Pons (tissue), 1 donor: ENCODE data around the gene DPPA2.

Source experiments
- DNase-seq: peaks from one replicate; pipeline ENCODE4 v3.0.0-alpha.2; 2016; ENCODE audit warnings: low spot score

Gene DPPA2

GRCh38 chr3:109325109-109325508, 8.8 kb upstream of the DPPA2 start:
- DNase-seq: no peak

GRCh38 chr3:109313061-109313460, 3.3 kb downstream of the DPPA2 start:
- no peak for DNase-seq

GRCh38 chr3:109297496-109297895, 18.8 kb downstream of the DPPA2 start:
- DNase-seq: no peak

- no peak for DNase-seq
These were observed 32.2 kb downstream of the DPPA2 start for GRCh38 chr3:109284071-109284470.

- no peak for DNase-seq
These were observed 37.8 kb downstream of the DPPA2 start for GRCh38 chr3:109278546-109278945.

GRCh38 chr3:109278141-109278540, 38.2 kb downstream of the DPPA2 start:
- no peak for DNase-seq

GRCh38 chr3:109275702-109276293, 40.5 kb downstream of the DPPA2 start:
- peak; percentile 12 for DNase-seq

- DNase-seq: no peak
These were observed 45.5 kb downstream of the DPPA2 start for GRCh38 chr3:109270779-109271178.

- DNase-seq: no peak
These were observed 46.6 kb downstream of the DPPA2 start for GRCh38 chr3:109269577-109270275.

GRCh38 chr3:109268181-109268580, 48.1 kb downstream of the DPPA2 start:
- no peak for DNase-seq

GRCh38 chr3:109265295-109265694, 51.0 kb downstream of the DPPA2 start:
- DNase-seq: no peak

- no peak for DNase-seq
These were observed 59.0 kb downstream of the DPPA2 start for GRCh38 chr3:109257269-109257668.

- no peak for DNase-seq
These were observed 61.5 kb downstream of the DPPA2 start for GRCh38 chr3:109254770-109255169.

- no peak for DNase-seq
These were observed 63.7 kb downstream of the DPPA2 start for GRCh38 chr3:109252641-109253040.
